Epithelial cell of prostate (primary cell): ENCODE results near the gene HOXB2.

ENCODE experiments used
- DNase-seq: peaks from one replicate; pipeline ENCODE4 v3.0.0-alpha.2; 2011; ENCODE audit warnings: low read depth, low spot score
- H3K27ac ChIP-seq: fragments of 450-650 bp; 2 replicates; pipeline ENCODE4 v1.5.1; 2017; ENCODE audit warnings: mild to moderate bottlenecking

The HOXB2 gene

DNA sequence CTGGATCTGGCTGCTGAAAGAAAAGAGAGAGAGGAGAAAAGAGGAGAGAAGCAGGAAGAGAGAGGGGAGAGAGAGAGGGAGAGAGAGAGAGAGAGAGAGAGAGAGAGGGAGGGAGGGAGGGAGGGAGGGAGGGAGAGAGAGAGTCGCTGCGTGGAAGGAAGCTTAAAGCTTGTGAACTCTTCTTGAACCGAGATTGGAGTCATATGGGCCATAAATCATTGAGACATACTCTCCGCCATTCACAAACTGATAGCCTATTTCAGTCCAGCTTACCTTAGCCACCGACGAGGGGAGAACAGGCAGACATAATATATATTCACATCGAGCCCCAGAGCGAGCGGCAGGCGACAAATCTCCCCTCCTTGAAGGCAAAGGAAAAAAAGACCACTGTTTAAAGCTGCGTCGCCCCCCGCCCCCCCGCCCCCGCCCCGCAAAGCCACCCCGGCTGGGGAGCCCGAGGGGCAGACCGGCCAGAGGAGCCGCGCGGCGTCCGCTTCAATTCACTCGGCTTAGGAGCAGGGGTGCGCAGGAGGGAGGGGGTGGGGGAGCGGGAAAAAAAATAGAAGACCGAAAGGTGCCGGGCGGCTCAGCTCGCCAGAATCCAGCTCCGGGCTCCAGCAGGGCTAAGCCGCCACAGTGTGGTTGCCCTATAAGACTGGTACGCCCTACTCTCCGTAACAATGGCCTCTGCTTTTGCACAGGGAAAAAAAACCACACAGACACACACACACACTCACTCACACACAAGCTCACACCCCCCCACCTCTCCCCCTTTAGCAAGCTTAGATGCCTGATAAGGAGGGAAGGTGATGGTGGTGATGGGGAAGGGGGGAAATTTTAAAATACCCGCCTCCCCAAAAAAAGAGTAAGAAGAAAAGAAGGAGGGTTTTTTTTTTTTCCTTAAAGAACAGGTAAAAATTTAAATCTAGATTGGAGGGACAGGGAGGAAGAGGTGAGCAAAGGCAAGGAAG, 10.6 kb upstream of the HOXB2 start:
- peak; percentile 87 for DNase-seq
- peak overlapping the region; percentile 65 for H3K27ac ChIP-seq

DNA sequence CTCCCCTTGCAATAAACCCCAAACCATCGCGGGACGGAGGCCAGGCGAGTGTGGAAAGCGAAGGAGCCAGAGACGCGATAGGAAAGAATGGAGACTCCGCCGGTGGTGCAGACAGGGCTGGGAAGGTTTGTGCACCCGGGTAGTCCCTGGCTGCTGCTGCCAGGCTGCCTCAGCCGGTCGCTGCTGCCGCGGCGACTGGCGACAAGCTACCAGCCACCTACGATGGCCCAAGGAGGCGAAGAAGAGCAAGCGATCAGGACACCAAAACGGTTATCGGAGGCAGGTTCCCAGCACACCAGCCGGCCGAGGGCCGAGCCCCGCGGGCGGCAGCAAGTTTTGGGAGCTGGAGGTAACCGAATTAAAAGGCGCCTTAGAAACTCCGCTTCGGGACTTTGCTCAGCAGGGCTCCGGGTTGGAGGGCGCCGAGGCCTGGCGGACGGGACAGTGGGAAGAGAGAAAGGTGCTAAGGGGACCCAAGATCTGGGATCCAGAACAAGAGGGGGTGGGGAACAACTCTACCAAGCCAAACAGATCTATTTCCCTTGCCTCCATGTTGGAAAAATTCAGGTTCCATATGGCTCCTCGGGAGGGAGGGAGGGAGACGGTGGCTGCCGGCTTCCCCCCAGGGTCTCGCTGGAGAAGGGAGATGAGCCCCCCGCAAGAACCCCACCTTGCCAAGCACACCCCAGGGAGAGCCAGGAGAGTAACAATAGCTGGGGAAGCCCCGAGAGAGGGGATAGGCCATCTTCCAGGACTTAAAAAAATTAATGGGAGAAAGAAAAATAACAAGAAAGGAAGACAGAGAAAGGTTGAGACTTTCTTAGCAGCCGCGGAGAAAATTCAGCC, 9.7 kb upstream of the HOXB2 start:
- H3K27ac ChIP-seq: peak overlapping the region; percentile 65
- DNase-seq: no peak

DNA sequence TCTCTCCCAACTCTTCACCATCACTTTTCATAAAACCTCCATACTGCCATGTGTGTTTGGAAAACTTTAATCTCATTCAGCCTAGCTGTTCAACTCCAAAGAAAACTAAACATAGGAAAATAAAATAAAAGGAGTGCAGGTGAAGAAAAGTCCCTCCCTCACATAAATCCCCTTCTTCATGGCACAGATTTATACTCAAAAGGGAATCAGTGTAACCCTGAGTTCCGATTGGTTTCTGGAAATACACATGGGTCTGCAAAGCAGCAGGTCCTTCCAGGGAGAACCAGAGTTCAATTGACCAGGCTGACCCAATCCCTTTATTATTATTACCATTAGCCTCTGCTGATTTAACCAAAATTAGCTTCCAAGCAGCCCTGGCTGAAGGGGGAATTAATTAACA, 8.9 kb upstream of the HOXB2 start:
- no peak overlapping the region for H3K27ac ChIP-seq
- no peak for DNase-seq

DNA sequence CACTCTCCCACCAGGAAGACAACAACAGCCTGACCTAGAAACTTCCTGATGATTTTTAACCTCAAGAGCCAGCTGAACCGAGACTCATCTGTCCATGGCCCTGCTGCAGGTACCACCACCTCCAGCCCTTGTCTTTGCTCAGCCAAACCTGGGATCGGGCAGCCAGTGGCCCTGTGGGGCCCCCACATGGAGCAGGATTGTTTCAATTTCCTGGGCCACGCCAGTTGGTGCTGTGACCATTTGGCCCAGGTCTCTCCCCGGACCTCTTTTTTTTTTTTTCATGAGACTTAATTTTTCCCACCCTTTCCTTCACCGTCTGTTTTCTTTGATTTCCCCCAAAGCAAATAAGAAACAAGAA, 8.3 kb upstream of the HOXB2 start:
- no peak for DNase-seq
- H3K27ac ChIP-seq: no peak overlapping the region

DNA sequence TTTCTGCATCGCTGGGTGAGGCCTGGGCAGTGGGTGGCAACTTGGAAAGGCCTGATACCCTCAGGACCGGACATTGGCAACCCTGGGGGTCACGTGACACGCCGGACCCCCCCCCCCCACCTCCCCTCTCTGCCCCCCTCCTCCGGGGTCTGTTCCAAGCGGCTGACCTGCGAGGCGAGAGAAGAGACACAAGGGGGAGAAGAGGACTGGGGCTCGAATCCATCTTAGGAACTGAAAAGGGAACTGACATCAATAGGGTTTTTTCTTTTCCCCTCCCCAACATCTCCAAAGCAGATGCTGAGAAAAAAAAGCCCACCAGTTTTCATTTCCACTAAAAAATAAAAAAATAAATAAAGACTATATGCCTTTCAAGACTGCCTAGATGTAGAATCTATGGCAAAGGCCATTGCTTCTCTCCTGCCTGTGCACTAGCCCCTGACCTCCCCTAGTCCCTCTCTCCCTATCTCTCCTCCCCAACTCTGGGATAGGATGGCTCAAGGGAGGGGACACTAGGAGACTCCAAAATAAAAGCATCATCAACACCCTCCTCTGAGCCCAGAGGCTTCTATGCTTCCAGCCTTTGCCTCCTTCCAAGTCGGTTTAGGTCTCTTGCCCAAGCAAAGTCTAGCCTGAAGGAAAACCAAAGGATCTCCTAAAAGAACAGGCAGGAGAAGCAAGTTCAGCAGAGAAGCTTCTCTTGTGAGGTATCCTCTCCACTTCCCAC, 7.7 kb upstream of the HOXB2 start:
- no peak for DNase-seq
- H3K27ac ChIP-seq: no peak overlapping the region

DNA sequence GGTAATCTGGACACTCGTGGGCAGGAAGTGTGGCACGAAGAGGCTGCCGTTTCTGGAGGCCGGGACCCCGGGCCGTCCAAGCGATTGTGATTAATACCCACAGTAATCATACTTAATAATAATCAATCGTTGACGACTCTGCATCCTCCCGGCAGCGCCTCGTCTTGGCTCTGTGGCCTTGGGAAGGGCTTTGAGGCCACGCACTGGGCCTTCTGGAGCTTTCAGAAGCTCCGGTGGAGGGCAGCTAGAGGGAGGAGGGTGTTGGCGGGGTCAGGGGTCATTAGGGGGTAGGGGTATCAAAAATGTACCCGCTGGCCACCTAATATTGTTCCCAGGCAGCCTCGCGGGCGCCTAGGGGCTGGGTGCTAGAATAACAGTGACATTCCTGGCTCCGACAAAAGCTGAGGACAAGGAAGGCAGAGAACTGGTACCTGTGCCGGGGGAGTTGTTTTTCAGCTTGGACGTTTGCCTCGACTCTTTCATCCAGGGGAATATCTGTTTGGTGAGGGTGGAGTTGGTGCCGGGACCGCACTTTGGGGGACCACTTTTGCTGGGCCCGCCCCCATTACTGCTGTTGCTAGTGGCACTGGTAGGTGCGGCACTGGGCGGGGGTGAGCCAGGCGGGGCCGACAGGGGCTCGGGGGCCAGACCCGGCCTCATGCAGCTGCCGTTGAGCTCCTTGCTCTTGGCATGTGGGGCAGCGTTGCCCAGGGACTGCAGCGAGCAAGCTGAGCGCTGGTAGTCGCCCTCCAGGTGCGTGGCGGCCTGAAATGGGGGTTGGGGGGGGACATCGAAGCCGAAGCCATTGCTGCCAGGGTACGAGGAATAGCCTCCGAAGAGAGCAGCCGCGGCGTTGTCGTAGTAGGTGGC, 6.9 kb upstream of the HOXB2 start:
- no peak overlapping the region for H3K27ac ChIP-seq
- no peak for DNase-seq

DNA sequence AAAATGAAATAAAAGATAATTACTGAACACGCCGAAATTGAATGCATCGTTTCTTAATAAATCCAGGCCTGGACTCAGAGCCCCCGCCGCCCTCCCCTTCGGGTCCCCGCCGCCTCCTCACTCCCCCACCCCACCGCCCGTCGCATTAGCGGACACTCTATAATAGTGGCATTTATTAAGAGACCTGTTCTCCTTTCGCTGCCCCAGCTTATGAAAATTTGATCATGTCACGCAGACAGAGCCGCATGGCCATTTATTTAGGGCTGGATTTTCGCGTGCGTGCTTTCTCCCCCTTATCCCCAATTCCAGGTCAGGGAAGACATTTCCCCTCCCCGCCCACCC, 6.3 kb upstream of the HOXB2 start:
- no peak overlapping the region for H3K27ac ChIP-seq
- DNase-seq: no peak

DNA sequence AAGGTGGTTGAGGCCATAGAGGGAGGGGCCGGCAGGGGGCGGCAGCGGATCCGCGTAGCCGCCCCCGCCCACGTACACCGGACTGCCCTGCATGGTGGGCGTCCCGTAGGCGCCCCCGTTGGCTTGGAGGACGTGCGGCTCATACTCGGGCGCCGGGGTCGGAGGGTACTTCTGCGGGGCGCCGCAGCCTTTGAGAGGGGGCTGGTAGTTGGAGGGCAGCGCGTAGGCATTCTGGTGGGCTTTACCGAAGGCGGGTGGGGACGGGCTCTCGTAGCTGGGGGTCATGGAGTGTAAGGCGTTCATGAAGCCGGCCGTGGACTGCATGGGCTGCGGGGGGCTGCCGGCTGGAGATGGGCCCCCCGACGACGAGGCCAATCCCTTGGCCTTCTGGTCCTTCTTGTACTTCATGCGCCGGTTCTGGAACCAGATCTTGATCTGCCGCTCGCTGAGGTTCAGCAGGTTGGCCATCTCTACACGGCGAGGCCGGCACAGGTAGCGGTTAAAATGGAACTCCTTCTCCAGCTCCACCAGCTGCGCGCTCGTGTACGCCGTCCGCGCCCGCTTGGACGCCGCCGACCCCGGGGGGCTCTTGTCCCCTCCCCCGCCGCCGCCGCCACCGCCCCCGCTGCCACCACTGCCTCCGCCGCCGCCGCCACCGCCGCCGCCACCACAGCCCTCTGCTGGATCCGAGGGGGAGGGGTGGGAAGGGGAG, 5.7 kb upstream of the HOXB2 start:
- no peak overlapping the region for H3K27ac ChIP-seq
- DNase-seq: no peak

DNA sequence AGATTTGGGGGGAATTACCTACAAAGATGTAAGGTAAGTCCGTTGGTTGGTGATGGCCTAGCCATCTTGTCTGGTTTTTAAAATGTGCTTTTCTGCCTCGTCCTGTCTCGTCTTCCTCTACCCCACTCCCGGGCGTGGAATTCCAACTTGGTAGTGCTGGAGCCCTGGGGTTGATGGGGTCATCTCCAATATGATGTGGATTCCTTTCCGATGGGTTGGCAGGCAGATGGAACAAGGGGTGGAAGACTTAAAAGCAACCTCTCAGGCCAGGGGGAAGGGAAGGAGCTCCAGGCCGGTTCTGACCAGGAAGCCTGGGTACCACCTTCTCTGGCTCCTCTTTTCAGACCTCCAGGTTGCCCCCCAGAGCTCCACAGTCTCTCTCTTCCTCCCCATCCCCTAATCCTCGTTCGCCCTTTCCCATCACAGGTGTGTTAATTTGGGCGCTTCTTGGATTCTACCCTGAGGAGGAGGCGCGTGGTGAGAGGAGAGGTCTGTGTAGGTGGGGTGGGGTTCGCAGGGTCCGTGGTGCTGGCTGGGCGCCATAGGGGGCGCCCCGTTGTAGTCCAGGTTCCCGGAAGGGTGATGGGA, 5.1 kb upstream of the HOXB2 start:
- no peak overlapping the region for H3K27ac ChIP-seq
- DNase-seq: no peak

DNA sequence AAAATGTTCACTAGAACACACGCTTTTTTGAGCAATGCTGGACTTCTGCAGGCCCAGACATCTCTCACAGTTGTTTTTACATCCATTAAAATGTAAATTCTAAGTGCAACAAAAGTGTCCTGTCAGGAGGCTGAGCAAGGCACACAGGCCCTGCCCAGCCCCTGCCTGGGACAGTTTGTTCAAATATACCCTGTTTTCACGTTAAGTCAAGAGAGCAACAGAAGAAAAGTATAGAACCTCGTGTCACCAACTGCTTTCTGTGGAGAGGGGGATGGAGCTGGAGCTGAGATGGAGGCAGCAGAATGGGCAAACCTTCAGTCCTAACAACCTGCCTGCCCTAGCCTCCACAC, 4.3 kb upstream of the HOXB2 start:
- no peak for DNase-seq
- H3K27ac ChIP-seq: no peak overlapping the region

DNA sequence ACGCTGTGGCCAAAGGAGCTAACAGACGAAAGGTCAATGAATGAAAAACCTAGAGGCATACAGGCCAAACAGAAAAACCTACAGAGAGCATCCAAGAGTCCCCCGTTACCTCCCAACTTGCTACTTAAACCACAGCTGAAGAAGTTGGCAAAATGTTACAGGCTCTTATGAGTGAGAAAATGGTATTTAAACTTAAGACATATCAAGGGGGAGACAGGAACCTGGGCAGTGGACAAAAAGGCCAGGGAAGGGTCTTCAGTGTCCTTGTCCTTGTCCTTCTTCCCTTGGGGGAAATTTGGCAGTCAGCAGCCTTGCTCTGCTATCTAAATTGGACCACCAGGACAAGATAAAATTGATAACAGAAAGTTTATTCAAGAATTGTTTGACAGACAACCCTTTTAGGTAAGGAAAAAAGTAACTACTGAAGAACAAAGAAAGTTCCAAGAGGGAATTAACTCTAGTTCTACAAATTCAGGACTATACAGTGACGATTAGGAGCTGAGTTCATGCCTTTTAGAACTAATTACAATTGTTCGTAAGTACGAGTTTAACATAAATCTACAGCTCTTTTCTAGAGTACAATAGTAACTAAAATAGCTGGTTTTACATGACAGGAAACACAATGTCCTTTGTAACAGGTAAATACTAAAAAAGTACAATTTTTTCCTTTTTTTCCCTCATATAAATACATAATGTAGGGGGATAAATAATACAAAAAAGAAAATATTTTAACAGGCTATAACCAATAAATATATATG, 3.8 kb upstream of the HOXB2 start:
- no peak for DNase-seq
- no peak overlapping the region for H3K27ac ChIP-seq

DNA sequence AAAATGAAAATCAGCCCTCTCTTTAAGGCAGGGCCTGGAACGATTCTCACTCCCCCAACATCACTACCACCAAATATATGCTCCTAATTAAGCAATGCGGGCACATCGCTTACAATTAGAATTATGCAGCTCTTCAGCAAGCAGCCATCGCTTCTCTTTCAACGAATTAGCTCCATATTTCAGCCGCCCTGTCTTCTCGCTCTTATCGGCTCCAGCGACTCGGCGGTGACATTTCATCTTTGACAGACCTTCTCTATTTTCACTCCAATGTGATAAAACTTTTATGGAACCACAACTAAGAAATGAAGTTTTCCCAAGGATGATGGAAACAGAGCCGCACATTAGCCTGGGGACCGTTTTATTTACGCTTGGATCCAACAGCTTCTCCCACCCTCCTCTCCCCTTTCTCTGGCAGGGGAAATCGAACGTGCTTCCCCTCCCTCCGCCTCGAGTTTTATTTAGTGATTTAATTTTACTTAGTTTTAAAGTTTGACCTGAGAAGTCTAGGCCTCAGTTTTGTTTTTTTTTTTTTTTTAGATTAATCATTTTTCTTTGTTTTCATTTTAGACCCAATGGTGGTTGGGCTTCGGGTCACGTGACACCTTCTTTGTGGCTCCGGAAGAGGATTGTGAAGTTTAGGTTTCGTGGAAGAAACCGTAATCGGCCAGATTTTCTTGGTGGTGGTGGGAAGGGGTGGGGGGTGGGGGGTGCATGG, 3.1 kb upstream of the HOXB2 start:
- no peak overlapping the region for H3K27ac ChIP-seq
- no peak for DNase-seq

DNA sequence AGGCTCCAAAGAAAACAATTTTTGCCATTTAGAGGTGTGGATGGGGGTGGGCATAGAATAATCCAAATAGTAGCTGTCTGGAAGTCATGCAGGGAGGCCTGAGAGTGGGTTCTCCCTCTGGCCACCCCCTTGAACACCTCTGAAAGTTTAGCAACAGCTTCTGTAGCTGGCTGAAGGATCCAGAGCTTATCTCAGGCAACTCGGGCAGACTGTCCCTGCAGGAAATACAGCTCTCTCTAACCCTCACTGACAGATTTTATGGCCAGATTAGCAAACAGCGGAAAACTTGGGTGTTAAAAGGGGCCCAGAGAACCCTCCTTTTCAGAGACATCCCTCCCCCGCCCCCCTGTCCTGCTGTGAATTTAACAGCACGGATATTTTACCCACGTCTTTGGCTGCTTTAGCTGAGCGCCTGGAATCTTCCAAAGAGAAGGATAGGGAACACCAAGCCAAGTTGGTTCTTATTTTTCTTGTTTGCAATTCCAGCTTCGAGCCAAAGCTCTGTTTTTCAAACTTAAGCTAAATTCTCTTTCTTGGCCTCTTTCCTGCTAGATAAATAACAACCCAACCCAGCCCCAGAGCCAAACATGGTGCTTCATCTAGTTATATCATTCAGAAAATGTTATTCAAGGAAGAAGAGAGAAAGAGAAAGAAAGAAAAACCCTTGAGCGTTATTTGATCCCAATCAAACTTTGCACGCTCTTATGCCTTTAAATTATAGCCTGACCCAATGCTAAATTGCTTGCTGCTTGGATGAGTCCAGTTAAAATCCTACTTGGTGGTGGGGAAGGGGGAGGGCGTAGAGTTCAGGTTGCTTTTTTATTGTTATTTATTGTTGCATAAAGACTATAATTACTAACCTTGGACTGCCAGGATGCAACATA, 2.3 kb upstream of the HOXB2 start:
- DNase-seq: no peak

DNA sequence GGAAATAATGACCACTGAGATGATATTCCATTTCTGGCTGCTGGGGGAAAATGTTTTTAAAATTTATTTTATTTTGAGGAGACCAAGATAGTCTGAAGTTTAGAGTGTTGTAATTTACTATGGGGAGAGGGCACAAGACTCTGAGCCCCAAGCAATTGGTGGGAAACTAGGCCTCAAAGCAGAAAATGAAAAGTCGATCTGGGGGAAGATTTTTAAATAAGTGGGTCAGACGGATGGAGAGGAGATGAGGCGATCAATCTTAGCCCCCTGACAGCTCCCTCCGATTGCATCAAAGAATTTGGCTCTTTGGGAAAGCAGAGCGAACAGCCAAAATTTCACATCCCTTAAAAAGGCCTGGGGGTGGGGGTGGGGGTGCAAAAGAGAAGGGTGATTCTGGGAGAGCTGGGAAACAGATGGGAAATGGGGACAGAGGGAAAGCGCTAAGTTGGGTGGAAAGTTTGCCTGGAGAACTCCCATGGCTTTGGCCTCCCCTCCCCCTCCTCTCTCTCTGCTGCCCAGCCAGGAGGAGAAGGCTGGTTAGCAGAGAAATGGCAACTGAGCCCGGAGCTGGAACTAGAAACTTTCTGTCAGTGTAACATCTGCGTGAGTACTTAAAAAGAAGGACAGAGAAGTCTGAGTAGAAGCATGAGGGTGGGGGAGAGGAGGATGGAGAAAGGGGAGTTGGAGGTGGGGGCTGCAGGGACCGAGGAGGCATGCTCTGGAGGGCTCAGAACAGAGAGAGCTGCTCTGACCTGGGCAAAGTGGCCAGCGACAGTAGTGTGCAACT, 1.4 kb upstream of the HOXB2 start:
- DNase-seq: no peak
- H3K27ac ChIP-seq: no peak overlapping the region

More for the DNA sequence above, 2.3 kb upstream of the HOXB2 start:
- no peak overlapping the region for H3K27ac ChIP-seq

DNA sequence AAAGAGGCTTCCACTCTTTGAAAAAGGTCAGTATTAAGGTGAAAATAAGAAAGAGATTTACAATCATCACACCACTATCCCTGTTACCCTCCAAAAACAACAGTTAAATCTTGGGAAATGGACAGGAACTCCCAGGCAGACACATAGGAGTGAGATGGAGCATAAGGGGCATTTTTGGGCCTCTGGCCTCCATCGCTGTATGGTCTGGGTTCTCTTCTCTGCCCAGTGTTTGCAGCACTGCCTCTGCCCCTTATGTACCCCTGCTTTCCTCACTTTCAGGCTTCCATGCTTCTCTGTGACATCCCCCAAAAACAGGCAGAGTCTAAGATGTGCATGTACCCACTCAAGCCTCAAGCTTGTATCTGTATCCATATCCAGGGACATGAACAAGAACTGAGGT, 630 bp upstream of the HOXB2 start:
- no peak overlapping the region for H3K27ac ChIP-seq
- no peak for DNase-seq
